Measurements from ENCODE around the gene NRP1. TPM values are rescaled to one million over a fixed set of nuclear protein-coding genes. Genes with fewer than 3 reads are reported as not detected.
"Not testable (repeated sequence)": the region's sequence is repeated elsewhere in the genome, so short reads cannot be mapped to it uniquely, and the experiment has no call there.

Gene NRP1
- total RNA-seq, 2 experiments from 2014 or later, result 1.9 to 2.0 TPM

- POLR2A ChIA-PET, result no interaction called here
- CTCF ChIA-PET, result interaction anchor here (0.9 kb wide), 1 partner anchor 8 kb away, joined by 3 read pairs; no protein-coding TSS in a partner anchor
Observed at GRCh38 chr10:33145451-33146188, 188.8 kb downstream of the NRP1 start.

- ChIA-PET POLR2A (interaction anchor here (1.3 kb wide), 1 partner anchor 9 kb away, joined by 5 read pairs; no protein-coding TSS in a partner anchor), CTCF (interaction anchor here (0.8 to 1.6 kb wide), 8 partner anchors 8 to 134 kb away, joined by 3 to 5 read pairs (median 4); no protein-coding TSS in a partner anchor)
Observed at GRCh38 chr10:33143160-33143728, 191.2 kb downstream of the NRP1 start.

GRCh38 chr10:33142295-33142694, 192.2 kb downstream of the NRP1 start:
- CTCF ChIA-PET, result interaction anchor here (1.4 to 1.6 kb wide), 3 partner anchors 7 to 133 kb away, joined by 4 to 5 read pairs (median 5); no protein-coding TSS in a partner anchor
- POLR2A ChIA-PET, result no interaction called here

- ChIA-PET POLR2A (no interaction called here), CTCF (no interaction called here)
Observed at GRCh38 chr10:33141251-33141650, 193.2 kb downstream of the NRP1 start.

- ChIA-PET POLR2A (no interaction called here), CTCF (interaction anchor here (1.4 to 1.5 kb wide), 2 partner anchors 14 to 23 kb away, joined by 3 to 6 read pairs; no protein-coding TSS in a partner anchor)
Observed at GRCh38 chr10:33139181-33139646, 195.3 kb downstream of the NRP1 start.

- CTCF ChIA-PET, result interaction anchor here (1.4 to 1.5 kb wide), 2 partner anchors 15 to 22 kb away, joined by 3 to 6 read pairs; no protein-coding TSS in a partner anchor
- POLR2A ChIA-PET, result not testable (repeated sequence)
Observed at GRCh38 chr10:33138686-33139085, 195.8 kb downstream of the NRP1 start.

GRCh38 chr10:33137356-33138005, 197.0 kb downstream of the NRP1 start:
- CTCF ChIA-PET, result interaction anchor here (0.7 to 1.5 kb wide), 2 partner anchors 8 to 26 kb away, joined by 3 read pairs; no protein-coding TSS in a partner anchor
- POLR2A ChIA-PET, result interaction anchor here (0.5 kb wide), 1 partner anchor 66 kb away, joined by 6 read pairs; no protein-coding TSS in a partner anchor

GRCh38 chr10:33136781-33137180, 197.7 kb downstream of the NRP1 start:
- POLR2A ChIA-PET, result interaction anchor here (0.5 kb wide), 1 partner anchor 66 kb away, joined by 6 read pairs; no protein-coding TSS in a partner anchor
- CTCF ChIA-PET, result interaction anchor here (1.5 kb wide), 1 partner anchor 9 kb away, joined by 3 read pairs; no protein-coding TSS in a partner anchor

GRCh38 chr10:33136271-33136670, 198.2 kb downstream of the NRP1 start:
- POLR2A ChIA-PET, result interaction anchor here (0.7 kb wide), 1 partner anchor 25 kb away, joined by 3 read pairs; no protein-coding TSS in a partner anchor
- CTCF ChIA-PET, result interaction anchor here (1.1 to 1.5 kb wide), 2 partner anchors 10 to 11 kb away, joined by 3 to 4 read pairs; no protein-coding TSS in a partner anchor

GRCh38 chr10:33134011-33134751, 200.3 kb downstream of the NRP1 start:
- CTCF ChIA-PET, result interaction anchor here (1.3 to 1.8 kb wide), 6 partner anchors 9 to 125 kb away, joined by 3 to 5 read pairs (median 4); no protein-coding TSS in a partner anchor

GRCh38 chr10:33133557-33133956, 200.9 kb downstream of the NRP1 start:
- ChIA-PET POLR2A (interaction anchor here (1.5 kb wide), 1 partner anchor 10 kb away, joined by 5 read pairs; no protein-coding TSS in a partner anchor), CTCF (interaction anchor here (1.3 to 1.8 kb wide), 4 partner anchors 9 to 125 kb away, joined by 4 to 5 read pairs (median 5); no protein-coding TSS in a partner anchor)

More at GRCh38 chr10:33134011-33134751, 200.3 kb downstream of the NRP1 start:
- POLR2A ChIA-PET, result interaction anchor here (1.5 kb wide), 1 partner anchor 9 kb away, joined by 5 read pairs; no protein-coding TSS in a partner anchor

- CTCF ChIA-PET, result interaction anchor here (0.7 kb wide), 1 partner anchor 302 kb away, joined by 3 read pairs; no protein-coding TSS in a partner anchor
- POLR2A ChIA-PET, result no interaction called here
Observed at GRCh38 chr10:33132626-33133025, 201.8 kb downstream of the NRP1 start.

- ChIA-PET CTCF (interaction anchor here (1.0 kb wide), 1 partner anchor 26 kb away, joined by 3 read pairs; no protein-coding TSS in a partner anchor), POLR2A (no interaction called here)
Observed at GRCh38 chr10:33129996-33130386, 204.5 kb downstream of the NRP1 start.

GRCh38 chr10:33129141-33129995, 205.1 kb downstream of the NRP1 start:
- ChIA-PET POLR2A (no interaction called here), CTCF (no interaction called here)

GRCh38 chr10:33127622-33128021, 206.8 kb downstream of the NRP1 start:
- CTCF ChIA-PET, result interaction anchor here (1.7 kb wide), 1 partner anchor 12 kb away, joined by 4 read pairs; no protein-coding TSS in a partner anchor

More at GRCh38 chr10:33127622-33128021, 206.8 kb downstream of the NRP1 start:
- POLR2A ChIA-PET, result no interaction called here
